Thyroid gland (tissue), 4 donors: ENCODE measurements around the gene BBS5. TPM values are rescaled to one million over a fixed set of nuclear protein-coding genes. Genes with fewer than 3 reads are reported as not detected.

Source experiments
- DNase-seq, 2 donors: peaks; one replicate each; pipeline ENCODE4 v3.0.0-alpha.2; 2019
- H3K27ac ChIP-seq, 3 donors: fragments of 200-600 bp; sonication (generic); 1 replicate in 2 of 3; 2 replicates in 1 of 3; pipeline ENCODE4 v1.5.1; 2016 to 2019; ENCODE audit warnings: mild to moderate bottlenecking in 1 of 3, moderate library complexity in 1 of 3
- H3K27me3 ChIP-seq: fragments of 200-600 bp; sonication (generic); one replicate; pipeline ENCODE4 v1.5.1; 2019
- H3K36me3 ChIP-seq, 2 donors: fragments of 200-600 bp; sonication (generic); one replicate each; pipeline ENCODE4 v1.5.1; 2016 to 2019
- H3K4me1 ChIP-seq, 2 donors: fragments of 200-600 bp; sonication (generic); one replicate each; pipeline ENCODE4 v1.5.1; 2017 to 2019
- H3K4me3 ChIP-seq, 3 donors: fragments of 200-600 bp; sonication (generic); replicated peaks in 1 of 3; 1 replicate in 2 of 3; 2 replicates in 1 of 3; pipeline ENCODE4 v1.5.1; 2016; ENCODE audit warnings: mild to moderate bottlenecking in 1 of 3
- H3K9me3 ChIP-seq: fragments of 200-600 bp; sonication (generic); one replicate; pipeline ENCODE4 v1.5.1; 2017
- POLR2A ChIP-seq, 2 donors: fragments of 450-650 bp; IDR thresholded peaks; one replicate each; pipeline ENCODE4 v1.6.1; 2017; ENCODE audit warnings: antibody characterized with exemption in 2 of 2, mild to moderate bottlenecking in 2 of 2, moderate library complexity in 1 of 2
- WGBS, 2 donors: methylation state at CpG; one replicate each; pipeline ENCODE4 v1.1.5; 2017; 5-methylcytosine and 5-hydroxymethylcytosine counted together
- intact Hi-C: fragments of 100-400 bp; cut with DNase I; formaldehyde crosslinking; loops from one replicate; pipeline ENCODE4 v1.15.1; 2023
- total RNA-seq, 4 donors: library from RNA; depleted of rRNA; stranded (reverse); fragments of >200 nt; gene quantifications; one replicate each; pipeline ENCODE4 v1.2.3, GENCODE V29; 2016
- TF ChIP-seq, protein P1 (sequence below), 6 experiments: fragments of 200-600 bp in 3 of 6; fragments of 450-650 bp in 3 of 6; sonication (generic) in 3 of 6; IDR thresholded peaks; one replicate each; pipeline ENCODE4 v1.5.1; 2016 to 2019; ENCODE audit warnings: antibody characterized with exemption in 6 of 6, mild to moderate bottlenecking in 2 of 6, inconsistent platforms in 1 of 6, moderate library complexity in 1 of 6

Gene BBS5
- total RNA-seq, 4 donors from 2014 or later = 10.5 to 20.7 (median 17.5) TPM

DNA sequence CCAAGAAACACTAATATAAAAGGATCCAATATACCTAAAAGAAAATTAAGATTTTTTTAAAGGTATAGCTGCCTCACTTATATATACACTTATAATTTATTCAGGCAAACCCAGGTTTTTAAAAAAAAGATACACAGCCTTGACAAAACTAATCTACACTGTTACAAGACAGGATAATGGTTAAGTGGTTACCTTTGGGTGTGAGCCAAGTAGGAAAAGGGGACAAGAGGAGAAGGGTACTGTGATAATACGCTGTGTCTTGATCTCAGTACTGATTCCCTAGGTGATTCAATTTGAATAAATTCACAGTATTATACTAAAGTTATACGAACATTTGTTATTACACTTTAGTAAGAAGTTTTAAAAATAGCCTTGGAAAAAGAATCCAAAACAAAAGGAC lies 60.9 kb downstream of the BBS5 start:
- 83 to 87% methylated on average over 2 of the region's 2 CpGs for WGBS, 2 donors
- DNase-seq = no peak
- TF ChIP-seq, protein P1, sequence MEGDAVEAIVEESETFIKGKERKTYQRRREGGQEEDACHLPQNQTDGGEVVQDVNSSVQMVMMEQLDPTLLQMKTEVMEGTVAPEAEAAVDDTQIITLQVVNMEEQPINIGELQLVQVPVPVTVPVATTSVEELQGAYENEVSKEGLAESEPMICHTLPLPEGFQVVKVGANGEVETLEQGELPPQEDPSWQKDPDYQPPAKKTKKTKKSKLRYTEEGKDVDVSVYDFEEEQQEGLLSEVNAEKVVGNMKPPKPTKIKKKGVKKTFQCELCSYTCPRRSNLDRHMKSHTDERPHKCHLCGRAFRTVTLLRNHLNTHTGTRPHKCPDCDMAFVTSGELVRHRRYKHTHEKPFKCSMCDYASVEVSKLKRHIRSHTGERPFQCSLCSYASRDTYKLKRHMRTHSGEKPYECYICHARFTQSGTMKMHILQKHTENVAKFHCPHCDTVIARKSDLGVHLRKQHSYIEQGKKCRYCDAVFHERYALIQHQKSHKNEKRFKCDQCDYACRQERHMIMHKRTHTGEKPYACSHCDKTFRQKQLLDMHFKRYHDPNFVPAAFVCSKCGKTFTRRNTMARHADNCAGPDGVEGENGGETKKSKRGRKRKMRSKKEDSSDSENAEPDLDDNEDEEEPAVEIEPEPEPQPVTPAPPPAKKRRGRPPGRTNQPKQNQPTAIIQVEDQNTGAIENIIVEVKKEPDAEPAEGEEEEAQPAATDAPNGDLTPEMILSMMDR (IDR thresholded peaks at IDR 0.05) = no peak
- TF ChIP-seq POLR2A (IDR thresholded peaks at IDR 0.05) = no peak
- no peak overlapping the region for H3K27ac ChIP-seq
- intact Hi-C loops = no loop called here
- peaks cover 0 to 6% of the 10 kb centered on the region in 2 donors for H3K36me3 ChIP-seq
- no peak overlapping the region for H3K4me3 ChIP-seq
- no peaks in the 10 kb centered on the region for H3K4me1 ChIP-seq
- H3K27me3 ChIP-seq = no peaks in the 10 kb centered on the region
- H3K9me3 ChIP-seq = no peaks in the 10 kb centered on the region

DNA sequence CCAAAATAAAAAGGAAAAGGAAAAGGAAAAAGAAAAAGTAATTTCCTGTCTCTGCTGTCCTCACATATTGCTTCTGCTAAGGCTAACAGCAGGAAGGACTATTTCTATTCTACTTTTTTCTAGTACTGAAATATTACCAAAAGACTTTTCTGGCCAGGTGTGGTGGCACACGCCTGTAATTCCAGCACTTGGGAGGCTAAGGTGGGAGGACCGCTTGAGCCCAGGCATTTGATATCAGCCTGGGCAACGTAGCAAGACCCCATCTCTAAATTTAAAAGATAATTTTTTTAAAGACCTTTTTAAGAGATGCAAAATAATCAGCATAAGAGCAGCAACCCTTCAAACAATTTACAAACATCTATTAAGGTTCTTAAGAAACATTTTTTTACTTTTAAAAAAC lies 63.1 kb downstream of the BBS5 start:
- TF ChIP-seq, protein P1 (IDR thresholded peaks at IDR 0.05) = no peak
- TF ChIP-seq POLR2A (IDR thresholded peaks at IDR 0.05) = no peak
- Histone ChIP-seq H3K36me3 (peaks cover 0 to 10% of the 10 kb centered on the region in 2 donors), H3K9me3 (no peaks in the 10 kb centered on the region), H3K27me3 (no peaks in the 10 kb centered on the region), H3K27ac (no peak overlapping the region), H3K4me1 (no peaks in the 10 kb centered on the region), H3K4me3 (no peak overlapping the region)
- WGBS, 2 donors = 92% methylated on average over 3 of the region's 3 CpGs
- DNase-seq = no peak
- intact Hi-C loops = no loop called here

DNA sequence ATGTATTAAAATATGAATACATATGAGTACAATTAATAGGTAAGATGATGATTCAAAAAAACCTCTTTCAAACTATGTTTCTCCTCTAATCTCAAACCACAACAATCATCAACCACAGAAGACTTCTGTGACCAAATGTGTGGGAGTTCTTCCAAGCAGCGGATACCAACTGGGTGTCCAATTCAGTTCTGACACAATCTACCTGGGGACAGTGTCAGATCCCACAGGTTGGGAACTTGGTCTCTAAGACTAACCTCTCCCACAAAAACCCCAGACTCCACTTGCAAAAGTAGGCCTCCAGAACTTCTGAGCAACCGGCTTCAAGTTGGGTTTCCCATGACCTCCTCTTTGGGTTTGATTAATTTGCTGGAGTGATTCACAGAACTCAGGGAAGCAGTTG lies 67.5 kb downstream of the BBS5 start:
- Histone ChIP-seq H3K27ac (no peak overlapping the region), H3K4me1 (no peaks in the 10 kb centered on the region), H3K27me3 (no peaks in the 10 kb centered on the region), H3K9me3 (no peaks in the 10 kb centered on the region), H3K4me3 (no peak overlapping the region), H3K36me3 (peaks cover 0 to 14% of the 10 kb centered on the region in 2 donors)
- 91 to 100% methylated on average over 2 of the region's 2 CpGs for WGBS, 2 donors
- DNase-seq = no peak
- TF ChIP-seq, protein P1 (IDR thresholded peaks at IDR 0.05) = no peak
- no peak for TF ChIP-seq POLR2A (IDR thresholded peaks at IDR 0.05)
- intact Hi-C loops = no loop called here

Other genes with a start within 250 kb of the BBS5 start
- 100 to 1,000 TPM; 154 to 310 (median 184) TPM for gene LRP2, start 117.0 kb upstream of the BBS5 start, total RNA-seq
- 1 to 10 TPM; 1.9 to 4.9 (median 2.7) TPM for gene KLHL41, start 30.2 kb downstream of the BBS5 start, total RNA-seq
- gene FASTKD1, start 94.4 kb downstream of the BBS5 start, total RNA-seq = 10 to 100 TPM; 32.8 to 45.3 (median 34.3) TPM
- gene PPIG, start 104.9 kb downstream of the BBS5 start, total RNA-seq = 10 to 100 TPM; 38.5 to 54.0 (median 46.3) TPM
- gene CFAP210, start 214.9 kb downstream of the BBS5 start, total RNA-seq = 1 to 10 TPM in 2 of 4 donors, not detected in 2; 1.6 TPM
- 10 to 100 TPM; 12.1 to 20.0 (median 13.2) TPM for gene PHOSPHO2, start 215.0 kb downstream of the BBS5 start, total RNA-seq